ENCODE measurements around the gene CCDC141.

DNA sequence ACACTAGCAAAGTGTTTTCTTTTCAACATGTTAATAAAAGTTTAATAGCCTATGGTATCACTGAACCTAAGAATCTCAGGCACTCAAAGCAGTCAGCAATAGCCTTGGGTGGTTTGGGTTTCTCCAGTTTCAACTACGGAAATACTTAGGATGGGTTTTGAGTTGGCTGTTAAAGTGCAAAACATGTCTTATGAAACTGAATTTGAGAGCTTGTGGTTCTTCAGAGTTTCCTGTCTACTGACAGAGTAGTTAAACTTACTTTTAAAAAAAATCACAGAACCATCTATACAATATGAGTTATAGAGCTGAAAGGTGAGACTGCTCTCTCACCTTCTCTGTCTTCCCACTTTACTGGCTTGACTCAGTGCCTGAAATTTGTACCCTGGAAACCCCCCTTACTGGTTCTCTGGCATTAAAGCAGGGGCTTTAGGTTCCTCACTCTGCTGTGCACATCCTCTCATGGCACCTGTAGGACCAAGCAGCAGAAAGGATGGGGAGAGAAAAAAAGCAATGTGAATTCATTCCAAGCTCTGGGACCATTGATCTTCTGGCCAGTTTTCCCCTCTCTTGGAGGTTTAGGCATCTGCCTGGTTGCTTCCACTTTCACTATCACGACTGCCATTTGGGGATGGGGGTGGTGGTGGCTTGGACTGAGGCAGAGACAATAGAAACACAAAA is 18.1 kb downstream of the CCDC141 start:
- TF ChIP-seq, protein P1, sequence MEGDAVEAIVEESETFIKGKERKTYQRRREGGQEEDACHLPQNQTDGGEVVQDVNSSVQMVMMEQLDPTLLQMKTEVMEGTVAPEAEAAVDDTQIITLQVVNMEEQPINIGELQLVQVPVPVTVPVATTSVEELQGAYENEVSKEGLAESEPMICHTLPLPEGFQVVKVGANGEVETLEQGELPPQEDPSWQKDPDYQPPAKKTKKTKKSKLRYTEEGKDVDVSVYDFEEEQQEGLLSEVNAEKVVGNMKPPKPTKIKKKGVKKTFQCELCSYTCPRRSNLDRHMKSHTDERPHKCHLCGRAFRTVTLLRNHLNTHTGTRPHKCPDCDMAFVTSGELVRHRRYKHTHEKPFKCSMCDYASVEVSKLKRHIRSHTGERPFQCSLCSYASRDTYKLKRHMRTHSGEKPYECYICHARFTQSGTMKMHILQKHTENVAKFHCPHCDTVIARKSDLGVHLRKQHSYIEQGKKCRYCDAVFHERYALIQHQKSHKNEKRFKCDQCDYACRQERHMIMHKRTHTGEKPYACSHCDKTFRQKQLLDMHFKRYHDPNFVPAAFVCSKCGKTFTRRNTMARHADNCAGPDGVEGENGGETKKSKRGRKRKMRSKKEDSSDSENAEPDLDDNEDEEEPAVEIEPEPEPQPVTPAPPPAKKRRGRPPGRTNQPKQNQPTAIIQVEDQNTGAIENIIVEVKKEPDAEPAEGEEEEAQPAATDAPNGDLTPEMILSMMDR (IDR thresholded peaks at IDR 0.05) = no peak
- TF ChIP-seq POLR2A (IDR thresholded peaks at IDR 0.05) = no peak
